Gastroesophageal sphincter (tissue), 4 donors: ENCODE measurements around the gene AOX1. TPM values are rescaled to one million over a fixed set of nuclear protein-coding genes. Genes with fewer than 3 reads are reported as not detected.

ENCODE experiments used
- ATAC-seq: fragments of 150-250 bp; one replicate; pipeline ENCODE4 v1.9.1; 2016; ENCODE audit warnings: mild to moderate bottlenecking, moderate library complexity
- H3K27ac ChIP-seq, 4 donors: fragments of 200-600 bp; sonication (generic) in 3 of 4; 1 replicate in 3 of 4; 2 replicates in 1 of 4; pipeline ENCODE4 v1.5.1; 2016 to 2019
- H3K27me3 ChIP-seq: fragments of 200-600 bp; sonication (generic); one replicate; pipeline ENCODE4 v1.5.1; 2019
- H3K36me3 ChIP-seq, 2 donors: fragments of 200-600 bp; sonication (generic); one replicate each; pipeline ENCODE4 v1.5.1; 2019; ENCODE audit warnings: control low read depth in 1 of 2
- H3K4me1 ChIP-seq, 3 donors: fragments of 200-600 bp; sonication (generic); 1 replicate in 2 of 3; 2 replicates in 1 of 3; pipeline ENCODE4 v1.5.1; 2016 to 2019; ENCODE audit warnings: control low read depth in 2 of 3
- H3K4me3 ChIP-seq, 2 donors: fragments of 200-600 bp; sonication (generic); one replicate each; pipeline ENCODE4 v1.5.1; 2019; ENCODE audit warnings: mild to moderate bottlenecking in 1 of 2, moderate library complexity in 1 of 2
- H3K9me3 ChIP-seq, 3 donors: fragments of 200-600 bp; sonication (generic); one replicate each; pipeline ENCODE4 v1.5.1; 2017 to 2019; ENCODE audit warnings: control low read depth in 2 of 3
- EP300 ChIP-seq: sonication (generic); formaldehyde crosslinking; IDR thresholded peaks from one replicate; pipeline ENCODE4 v1.6.1; 2017; ENCODE audit warnings: antibody characterized with exemption, mild to moderate bottlenecking
- POLR2A ChIP-seq, 2 donors: fragments of 450-650 bp; IDR thresholded peaks; one replicate each; pipeline ENCODE4 v1.6.1; 2017; ENCODE audit warnings: antibody characterized with exemption in 2 of 2, mild to moderate bottlenecking in 2 of 2, moderate library complexity in 1 of 2
- POLR2AphosphoS5 ChIP-seq: sonication (generic); formaldehyde crosslinking; IDR thresholded peaks from one replicate; pipeline ENCODE4 v1.6.1; 2017; ENCODE audit warnings: antibody characterized with exemption
- WGBS, 2 donors: methylation state at CpG; one replicate each; pipeline ENCODE4 v1.1.5; 2018; ENCODE audit warnings: low coverage in 1 of 2; 5-methylcytosine and 5-hydroxymethylcytosine counted together
- total RNA-seq, 4 donors: library from RNA; depleted of rRNA; stranded (reverse); fragments of >200 nt; gene quantifications; one replicate each; pipeline ENCODE4 v1.1.0, GENCODE V29; 2016
- TF ChIP-seq, protein P1 (sequence below), 4 experiments: fragments of 200-600 bp in 2 of 4; fragments of 450-650 bp in 2 of 4; sonication (generic) in 1 of 4; IDR thresholded peaks; one replicate each; pipeline ENCODE4 v1.5.1; 2017 to 2019; ENCODE audit warnings: antibody characterized with exemption in 4 of 4, mild to moderate bottlenecking in 2 of 4, moderate library complexity in 2 of 4

AOX1 gene
- total RNA-seq, 4 donors from 2014 or later: 36.7 to 125 (median 85.6) TPM

DNA sequence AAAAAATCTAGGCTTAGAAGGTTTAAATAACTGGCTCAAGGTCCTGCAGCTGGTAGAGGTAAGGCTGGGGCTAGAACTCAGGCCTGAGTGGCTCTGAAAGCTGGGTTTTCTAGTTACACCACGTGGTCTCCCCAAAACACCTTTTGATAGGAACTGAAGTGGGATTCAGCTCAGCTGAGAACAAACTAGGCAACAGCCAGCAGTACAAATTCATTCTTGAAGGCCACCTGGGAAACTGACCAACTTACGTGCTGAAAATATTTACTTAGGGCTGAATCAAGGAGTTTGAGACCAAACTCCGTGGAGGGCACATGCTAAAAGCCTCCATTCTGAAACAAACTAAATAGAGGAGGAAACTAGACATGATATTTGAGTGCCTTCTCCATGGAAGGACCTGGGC lies 67.2 kb downstream of the AOX1 start:
- TF ChIP-seq POLR2A (IDR thresholded peaks at IDR 0.05) (no peak), EP300 (no peak), POLR2AphosphoS5 (no peak)
- TF ChIP-seq, protein P1, sequence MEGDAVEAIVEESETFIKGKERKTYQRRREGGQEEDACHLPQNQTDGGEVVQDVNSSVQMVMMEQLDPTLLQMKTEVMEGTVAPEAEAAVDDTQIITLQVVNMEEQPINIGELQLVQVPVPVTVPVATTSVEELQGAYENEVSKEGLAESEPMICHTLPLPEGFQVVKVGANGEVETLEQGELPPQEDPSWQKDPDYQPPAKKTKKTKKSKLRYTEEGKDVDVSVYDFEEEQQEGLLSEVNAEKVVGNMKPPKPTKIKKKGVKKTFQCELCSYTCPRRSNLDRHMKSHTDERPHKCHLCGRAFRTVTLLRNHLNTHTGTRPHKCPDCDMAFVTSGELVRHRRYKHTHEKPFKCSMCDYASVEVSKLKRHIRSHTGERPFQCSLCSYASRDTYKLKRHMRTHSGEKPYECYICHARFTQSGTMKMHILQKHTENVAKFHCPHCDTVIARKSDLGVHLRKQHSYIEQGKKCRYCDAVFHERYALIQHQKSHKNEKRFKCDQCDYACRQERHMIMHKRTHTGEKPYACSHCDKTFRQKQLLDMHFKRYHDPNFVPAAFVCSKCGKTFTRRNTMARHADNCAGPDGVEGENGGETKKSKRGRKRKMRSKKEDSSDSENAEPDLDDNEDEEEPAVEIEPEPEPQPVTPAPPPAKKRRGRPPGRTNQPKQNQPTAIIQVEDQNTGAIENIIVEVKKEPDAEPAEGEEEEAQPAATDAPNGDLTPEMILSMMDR (IDR thresholded peaks at IDR 0.05): no peak
- Histone ChIP-seq H3K27me3 (no peaks in the 10 kb centered on the region), H3K4me1 (no peaks in the 10 kb centered on the region), H3K4me3 (no peak overlapping the region), H3K36me3 (peaks cover 0 to 42% of the 10 kb centered on the region in 2 donors), H3K9me3 (no peaks in the 10 kb centered on the region), H3K27ac (no peak overlapping the region)
- 79 to 80% methylated on average over 3 of the region's 3 CpGs for WGBS, 2 donors
- no peak for ATAC-seq

DNA sequence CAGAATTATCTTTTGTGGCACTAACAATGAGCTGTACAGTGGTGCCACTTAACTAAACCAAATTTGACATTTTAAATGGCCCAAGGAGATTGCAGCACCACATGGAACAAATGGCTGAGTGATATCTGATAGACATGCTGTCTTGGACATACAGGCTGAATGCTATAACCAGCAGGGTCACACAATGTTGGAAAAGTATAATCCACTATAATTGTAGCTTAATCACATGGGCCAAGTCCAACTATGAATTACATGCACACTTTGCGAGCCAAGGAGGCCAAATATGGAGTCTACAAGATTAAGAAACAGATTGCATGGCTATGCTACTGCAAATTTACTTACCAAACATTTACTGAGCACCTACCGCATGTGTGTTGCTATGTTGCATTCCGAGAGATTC lies 69.0 kb downstream of the AOX1 start:
- no peak overlapping the region for H3K4me3 ChIP-seq
- H3K9me3 ChIP-seq: no peaks in the 10 kb centered on the region
- H3K36me3 ChIP-seq: peaks cover 0 to 34% of the 10 kb centered on the region in 2 donors
- H3K27ac ChIP-seq: no peak overlapping the region
- WGBS, 2 donors: 80 to 94% methylated on average over 1 to 3 of the region's 3 CpGs
- no peak for TF ChIP-seq POLR2AphosphoS5
- TF ChIP-seq POLR2A (IDR thresholded peaks at IDR 0.05): no peak
- no peak for TF ChIP-seq EP300
- TF ChIP-seq, protein P1 (IDR thresholded peaks at IDR 0.05): no peak
- H3K27me3 ChIP-seq: no peaks in the 10 kb centered on the region
- ATAC-seq: no peak
- no peaks in the 10 kb centered on the region for H3K4me1 ChIP-seq

DNA sequence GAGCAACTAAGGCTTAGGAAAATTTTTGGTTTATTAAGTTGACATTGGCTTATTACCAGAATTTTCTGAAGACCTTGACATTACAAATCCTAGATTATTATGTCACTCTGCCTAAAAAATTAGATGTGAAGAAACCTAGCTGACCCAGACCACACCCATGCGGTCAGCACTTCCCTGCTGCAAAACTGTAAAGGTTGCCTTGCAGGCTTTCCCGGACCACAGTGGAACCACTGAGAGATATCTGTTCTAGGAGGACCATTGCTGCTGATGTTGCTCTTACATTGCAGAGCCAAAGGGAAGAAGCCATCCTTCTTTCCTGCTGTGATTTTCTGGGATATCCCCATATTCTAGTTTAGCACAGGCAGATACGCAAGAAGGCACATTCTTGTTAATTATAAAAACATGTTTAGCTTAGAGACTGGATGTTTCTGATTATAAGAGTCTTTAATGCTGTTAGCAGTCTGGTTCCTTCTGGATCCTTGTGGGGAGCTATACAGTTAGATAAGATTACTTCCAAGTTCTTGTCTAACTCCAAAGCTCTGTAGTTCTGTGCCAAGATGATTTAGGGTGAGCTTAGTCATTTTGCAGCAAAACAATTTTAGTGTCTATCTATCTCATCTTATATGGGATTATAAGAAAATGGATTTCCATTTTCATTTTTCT lies 70.2 kb downstream of the AOX1 start:
- 57 to 78% methylated on average over 3 of the region's 3 CpGs for WGBS, 2 donors
- Histone ChIP-seq H3K27ac (no peak overlapping the region), H3K9me3 (no peaks in the 10 kb centered on the region), H3K4me1 (no peaks in the 10 kb centered on the region), H3K4me3 (no peak overlapping the region), H3K36me3 (peaks cover 0 to 24% of the 10 kb centered on the region in 2 donors), H3K27me3 (no peaks in the 10 kb centered on the region)
- ATAC-seq: no peak
- no peak for TF ChIP-seq POLR2AphosphoS5
- TF ChIP-seq, protein P1 (IDR thresholded peaks at IDR 0.05): no peak
- TF ChIP-seq EP300: no peak
- no peak for TF ChIP-seq POLR2A (IDR thresholded peaks at IDR 0.05)

DNA sequence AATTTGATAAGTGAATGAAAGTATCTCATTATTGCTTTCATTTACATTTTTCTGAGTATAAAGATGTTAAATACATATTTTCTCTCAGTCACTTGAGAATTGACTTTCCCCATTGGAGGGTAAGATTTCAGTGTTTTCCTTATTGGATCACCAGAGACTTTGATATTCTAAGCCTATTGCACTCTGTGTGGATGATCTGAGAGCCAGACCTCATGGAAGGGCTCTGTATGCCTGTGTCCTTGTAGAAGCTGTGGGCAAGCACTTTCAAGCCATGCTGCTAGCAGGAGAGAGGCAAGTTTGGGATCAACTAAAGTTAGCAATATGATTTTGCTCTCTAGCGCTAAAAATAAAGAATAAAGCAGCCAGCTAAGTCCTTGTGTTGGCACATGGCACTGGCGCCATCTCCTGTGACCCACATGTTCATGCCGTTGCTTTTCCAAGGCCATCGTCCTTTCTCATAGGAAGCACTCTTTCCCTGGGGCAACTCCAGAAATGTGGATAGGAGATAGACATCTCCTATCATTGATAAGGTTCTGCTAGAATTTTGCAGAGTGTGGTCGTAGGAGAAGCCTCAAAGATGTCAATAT lies 72.6 kb downstream of the AOX1 start:
- H3K4me1 ChIP-seq: no peaks in the 10 kb centered on the region
- no peak overlapping the region for H3K27ac ChIP-seq
- H3K27me3 ChIP-seq: no peaks in the 10 kb centered on the region
- H3K4me3 ChIP-seq: no peak overlapping the region
- no peak for ATAC-seq
- 68 to 69% methylated on average over 5 of the region's 5 CpGs for WGBS, 2 donors
- H3K36me3 ChIP-seq: peaks cover 0 to 17% of the 10 kb centered on the region in 2 donors
- TF ChIP-seq POLR2A (IDR thresholded peaks at IDR 0.05) (no peak), POLR2AphosphoS5 (no peak), EP300 (no peak)
- TF ChIP-seq, protein P1 (IDR thresholded peaks at IDR 0.05): no peak
- no peaks in the 10 kb centered on the region for H3K9me3 ChIP-seq

DNA sequence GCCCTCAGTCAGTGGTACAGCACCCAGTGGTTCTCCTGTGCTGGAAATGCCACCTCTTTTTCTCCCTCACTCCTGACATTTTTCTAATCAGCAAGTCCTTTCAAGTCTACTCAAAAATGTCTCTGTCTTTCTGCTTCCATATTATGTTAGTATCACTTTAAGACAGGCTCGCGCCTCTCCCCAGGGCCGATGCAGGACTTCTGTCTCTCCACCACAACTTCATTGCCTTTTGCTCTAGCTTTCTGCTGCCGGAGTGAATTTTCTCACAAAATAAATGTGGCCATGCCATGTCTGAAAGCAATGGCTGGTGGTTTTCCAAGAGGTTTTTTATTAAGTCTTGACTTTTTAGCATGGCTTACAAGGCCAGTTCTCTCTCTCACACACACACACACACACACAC lies 73.6 kb downstream of the AOX1 start:
- Histone ChIP-seq H3K27me3 (no peaks in the 10 kb centered on the region), H3K27ac (no peak overlapping the region), H3K9me3 (no peaks in the 10 kb centered on the region), H3K4me1 (no peaks in the 10 kb centered on the region), H3K4me3 (no peak overlapping the region), H3K36me3 (peaks cover 0 to 23% of the 10 kb centered on the region in 2 donors)
- WGBS, 2 donors: 46 to 80% methylated on average over 1 to 4 of the region's 4 CpGs
- ATAC-seq: no peak
- TF ChIP-seq, protein P1 (IDR thresholded peaks at IDR 0.05): no peak
- TF ChIP-seq EP300 (no peak), POLR2AphosphoS5 (no peak), POLR2A (IDR thresholded peaks at IDR 0.05) (no peak)
